T-helper 2 cell treated with Interferon-gamma antibody and Interleukin-4, amounts not matched to agents 100 ng/mL and 5 ng/mL, for 36 hours (primary cell): Measurements from ENCODE around the gene ODAD3. TPM values are rescaled to one million over a fixed set of nuclear protein-coding genes. Genes with fewer than 3 reads are reported as not detected.
"Not testable (repeated sequence)": the region's sequence is repeated elsewhere in the genome, so short reads cannot be mapped to it uniquely, and the experiment has no call there.

Source experiments
- intact Hi-C: fragments of 100-400 bp; cut with micrococcal nuclease; formaldehyde crosslinking; loops from one replicate; pipeline ENCODE4 v1.15.1; 2023
- total RNA-seq: library from RNA; stranded (reverse); gene quantifications from 2 replicates; pipeline ENCODE4 v1.2.3, GENCODE V29; 2022

The ODAD3 gene
- total RNA-seq, result 0.09 TPM in 1 of 2 replicates, not detected in the other

GRCh38 chr19:11435057-11435832, at the start of gene ODAD3, which contains the start of gene PRKCSH:
Gene ODAD3, minus strand, starts transcription at chr19:11435121. Its CDS starts 105 bp downstream, at chr19:11435016.
Gene PRKCSH, plus strand, starts transcription at chr19:11435635. Its CDS starts 483 bp downstream, at chr19:11436118.
- intact Hi-C loops, result loop anchor here (1.0 to 5.0 kb wide), 8 partner anchors 13 to 1357 kb away; partner anchors contain the start of genes JUNB, SMARCA4 and ZNF653

- intact Hi-C loops, result loop anchor here (5.0 kb wide), 1 partner anchor 104 kb away; no protein-coding TSS in a partner anchor
Observed at GRCh38 chr19:11483366-11484111, 48.6 kb upstream of the ODAD3 start.

- intact Hi-C loops, result loop anchor here (1.0 to 5.0 kb wide), 6 partner anchors 23 to 189 kb away; partner anchors contain the start of genes ODAD3, PRKCSH and ZNF653
Observed at GRCh38 chr19:11482384-11483050, 47.6 kb upstream of the ODAD3 start.

- intact Hi-C loops, result loop anchor here (1.0 to 5.0 kb wide), 6 partner anchors 24 to 188 kb away; partner anchors contain the start of genes ODAD3, PRKCSH and ZNF653
Observed at GRCh38 chr19:11481534-11482383, 46.8 kb upstream of the ODAD3 start.

- intact Hi-C loops, result loop anchor here (5.0 kb wide), 1 partner anchor 106 kb away; no protein-coding TSS in a partner anchor
Observed at GRCh38 chr19:11480715-11481533, 46.0 kb upstream of the ODAD3 start, which contains the start of gene ELAVL3. Gene ELAVL3, minus strand, starts transcription at chr19:11481046. Its CDS starts 438 bp downstream, at chr19:11480608.

- intact Hi-C loops, result loop anchor here (5.0 kb wide), 1 partner anchor 107 kb away; no protein-coding TSS in a partner anchor
Observed at GRCh38 chr19:11479898-11480714, 45.2 kb upstream of the ODAD3 start.

GRCh38 chr19:11479090-11479897, 44.4 kb upstream of the ODAD3 start:
- intact Hi-C loops, result no loop called here

- intact Hi-C loops, result no loop called here
Observed at GRCh38 chr19:11478167-11479089, 43.5 kb upstream of the ODAD3 start.

- intact Hi-C loops, result no loop called here
Observed at GRCh38 chr19:11475861-11476260, 40.9 kb upstream of the ODAD3 start.

GRCh38 chr19:11475343-11475742, 40.4 kb upstream of the ODAD3 start:
- intact Hi-C loops, result not testable (repeated sequence)

- intact Hi-C loops, result no loop called here
Observed at GRCh38 chr19:11473725-11474124, 38.8 kb upstream of the ODAD3 start.

- intact Hi-C loops, result not testable (repeated sequence)
Observed at GRCh38 chr19:11468266-11468845, 33.4 kb upstream of the ODAD3 start.

GRCh38 chr19:11465600-11465999, 30.7 kb upstream of the ODAD3 start:
- intact Hi-C loops, result no loop called here

- intact Hi-C loops, result no loop called here
Observed at GRCh38 chr19:11464333-11465265, 29.7 kb upstream of the ODAD3 start.

- intact Hi-C loops, result no loop called here
Observed at GRCh38 chr19:11463391-11463790, 28.5 kb upstream of the ODAD3 start.
